ENCODE measurements around the gene RBM4B. TPM values are rescaled to one million over a fixed set of nuclear protein-coding genes. Genes with fewer than 3 reads are reported as not detected.

RBM4B gene
- total and polyA plus RNA-seq, 7 experiments from 2014 or later = 9.8 to 27.2 (median 19.7) TPM

- Mint-ChIP-seq H3K27me3 (peaks cover 30 to 59% (median 43%) of the 10 kb centered on the region in 5 donors), H3K36me3 (peaks cover 0 to 4% (median 0%) of the 10 kb centered on the region in 5 donors), H3K9me3 (peaks cover 0 to 3% (median 0%) of the 10 kb centered on the region in 11 donors), H3K4me1 (peaks cover 3 to 19% (median 15%) of the 10 kb centered on the region in 7 donors), H3K4me3 (no peak overlapping the region), H3K27ac (no peak overlapping the region)
- intact Hi-C loops (cut with micrococcal nuclease) = no loop called here
- peaks cover 0 to 13% of the 10 kb centered on the region in 2 donors for H3K27me3 ChIP-seq (ENCODE audit: control insufficient read depth in 2 of 2, insufficient read depth in 2 of 2, low read length in 2 of 2)
- H3K36me3 ChIP-seq (ENCODE audit: control insufficient read depth in 2 of 3, insufficient read depth in 3 of 3, low read length in 3 of 3) = no peaks in the 10 kb centered on the region
- H3K4me3 ChIP-seq (ENCODE audit: low read length) = no peak overlapping the region
- H3K9me3 ChIP-seq (ENCODE audit: control insufficient read depth in 2 of 3, low read length in 3 of 3) = no peaks in the 10 kb centered on the region
- CTCF ChIA-PET = no interaction called here
- no peak overlapping the region for H3K27ac ChIP-seq (ENCODE audit: low read depth, low read length)
- DNase-seq = no peak
- H3K4me1 ChIP-seq (ENCODE audit: control insufficient read depth in 2 of 2, insufficient read depth in 2 of 2, low read length in 2 of 2) = peaks cover 5 to 7% of the 10 kb centered on the region in 2 donors
- POLR2A ChIA-PET = no interaction called here
- no peak for ATAC-seq
Measured at GRCh38 chr11:66722745-66723651, 45.3 kb upstream of the RBM4B start.

- Mint-ChIP-seq H3K9me3 (peaks cover 0 to 3% (median 0%) of the 10 kb centered on the region in 11 donors), H3K36me3 (peaks cover 0 to 4% (median 0%) of the 10 kb centered on the region in 5 donors), H3K4me3 (no peak overlapping the region), H3K27ac (peak overlapping the region in 1 of 9 donors; percentile 36), H3K27me3 (peaks cover 27 to 62% (median 44%) of the 10 kb centered on the region in 5 donors), H3K4me1 (peaks cover 3 to 15% (median 11%) of the 10 kb centered on the region in 7 donors)
- intact Hi-C loops (cut with micrococcal nuclease) = no loop called here
- Histone ChIP-seq H3K4me3 (ENCODE audit: low read length) (no peak overlapping the region), H3K9me3 (ENCODE audit: control insufficient read depth in 2 of 3, low read length in 3 of 3) (no peaks in the 10 kb centered on the region), H3K27ac (ENCODE audit: low read depth, low read length) (no peak overlapping the region), H3K27me3 (ENCODE audit: control insufficient read depth in 2 of 2, insufficient read depth in 2 of 2, low read length in 2 of 2) (peaks cover 0 to 10% of the 10 kb centered on the region in 2 donors), H3K36me3 (ENCODE audit: control insufficient read depth in 2 of 3, insufficient read depth in 3 of 3, low read length in 3 of 3) (no peaks in the 10 kb centered on the region), H3K4me1 (ENCODE audit: control insufficient read depth in 2 of 2, insufficient read depth in 2 of 2, low read length in 2 of 2) (peaks cover 2% of the 10 kb centered on the region in 2 donors)
- ChIA-PET POLR2A (no interaction called here), CTCF (no interaction called here)
- DNase-seq = no peak
- ATAC-seq = no peak
Measured at GRCh38 chr11:66721939-66722338, 44.3 kb upstream of the RBM4B start.

- H3K4me1 Mint-ChIP-seq = peaks cover 0 to 10% (median 4%) of the 10 kb centered on the region in 7 donors
- no peaks in the 10 kb centered on the region for H3K9me3 ChIP-seq (ENCODE audit: control insufficient read depth in 2 of 3, low read length in 3 of 3)
- ATAC-seq (no peak), DNase-seq (no peak)
- peaks cover 18 to 61% (median 39%) of the 10 kb centered on the region in 5 donors for H3K27me3 Mint-ChIP-seq
- no peak overlapping the region for H3K4me3 ChIP-seq (ENCODE audit: low read length)
- H3K4me3 Mint-ChIP-seq = peak overlapping the region in 1 of 10 donors; percentile 25
- H3K36me3 Mint-ChIP-seq = no peaks in the 10 kb centered on the region
- H3K4me1 ChIP-seq (ENCODE audit: control insufficient read depth in 2 of 2, insufficient read depth in 2 of 2, low read length in 2 of 2) = no peaks in the 10 kb centered on the region
- H3K36me3 ChIP-seq (ENCODE audit: control insufficient read depth in 2 of 3, insufficient read depth in 3 of 3, low read length in 3 of 3) = no peaks in the 10 kb centered on the region
- ChIA-PET CTCF (no interaction called here), POLR2A (no interaction called here)
- H3K27ac ChIP-seq (ENCODE audit: low read depth, low read length) = no peak overlapping the region
- peaks cover 0 to 3% (median 0%) of the 10 kb centered on the region in 11 donors for H3K9me3 Mint-ChIP-seq
- intact Hi-C loops (cut with micrococcal nuclease) = no loop called here
- H3K27me3 ChIP-seq (ENCODE audit: control insufficient read depth in 2 of 2, insufficient read depth in 2 of 2, low read length in 2 of 2) = peaks cover 0 to under 1% of the 10 kb centered on the region in 2 donors
- peak overlapping the region in 2 of 9 donors; percentile 56 to 69 for H3K27ac Mint-ChIP-seq
Measured at GRCh38 chr11:66720899-66721470, 43.3 kb upstream of the RBM4B start.

GRCh38 chr11:66720223-66720898, 42.7 kb upstream of the RBM4B start:
- no peaks in the 10 kb centered on the region for H3K36me3 ChIP-seq (ENCODE audit: control insufficient read depth in 2 of 3, insufficient read depth in 3 of 3, low read length in 3 of 3)
- Mint-ChIP-seq H3K4me3 (peak overlapping the region in 1 of 10 donors; percentile 25), H3K27ac (peak overlapping the region in 4 of 9 donors; percentile 56 to 72 (median 64)), H3K36me3 (no peaks in the 10 kb centered on the region), H3K4me1 (peaks cover 0 to 10% (median 4%) of the 10 kb centered on the region in 7 donors), H3K27me3 (peaks cover 13 to 58% (median 36%) of the 10 kb centered on the region in 5 donors), H3K9me3 (peaks cover 0 to 2% (median 0%) of the 10 kb centered on the region in 11 donors)
- ChIA-PET CTCF (no interaction called here), POLR2A (interaction anchor here (0.5 kb wide), 1 partner anchor 28 kb away, joined by 3 read pairs; no protein-coding TSS in a partner anchor)
- intact Hi-C loops (cut with micrococcal nuclease) = no loop called here
- no peak overlapping the region for H3K4me3 ChIP-seq (ENCODE audit: low read length)
- no peaks in the 10 kb centered on the region for H3K27me3 ChIP-seq (ENCODE audit: control insufficient read depth in 2 of 2, insufficient read depth in 2 of 2, low read length in 2 of 2)
- DNase-seq = peak in 1 of 9 donors; percentile 43
- peak; percentile 48 for ATAC-seq
- no peaks in the 10 kb centered on the region for H3K9me3 ChIP-seq (ENCODE audit: control insufficient read depth in 2 of 3, low read length in 3 of 3)
- no peaks in the 10 kb centered on the region for H3K4me1 ChIP-seq (ENCODE audit: control insufficient read depth in 2 of 2, insufficient read depth in 2 of 2, low read length in 2 of 2)
- H3K27ac ChIP-seq (ENCODE audit: low read depth, low read length) = no peak overlapping the region

- no peaks in the 10 kb centered on the region for H3K4me1 ChIP-seq (ENCODE audit: control insufficient read depth in 2 of 2, insufficient read depth in 2 of 2, low read length in 2 of 2)
- intact Hi-C loops (cut with micrococcal nuclease) = no loop called here
- no peaks in the 10 kb centered on the region for H3K36me3 ChIP-seq (ENCODE audit: control insufficient read depth in 2 of 3, insufficient read depth in 3 of 3, low read length in 3 of 3)
- Mint-ChIP-seq H3K36me3 (no peaks in the 10 kb centered on the region), H3K4me3 (no peak overlapping the region), H3K4me1 (peaks cover 0 to 10% (median 4%) of the 10 kb centered on the region in 7 donors), H3K27ac (no peak overlapping the region), H3K27me3 (peaks cover 12 to 53% (median 33%) of the 10 kb centered on the region in 5 donors), H3K9me3 (peaks cover 0 to 2% (median 0%) of the 10 kb centered on the region in 11 donors)
- no peaks in the 10 kb centered on the region for H3K9me3 ChIP-seq (ENCODE audit: control insufficient read depth in 2 of 3, low read length in 3 of 3)
- H3K27me3 ChIP-seq (ENCODE audit: control insufficient read depth in 2 of 2, insufficient read depth in 2 of 2, low read length in 2 of 2) = no peaks in the 10 kb centered on the region
- ATAC-seq (no peak), DNase-seq (no peak)
- H3K4me3 ChIP-seq (ENCODE audit: low read length) = no peak overlapping the region
- H3K27ac ChIP-seq (ENCODE audit: low read depth, low read length) = no peak overlapping the region
- ChIA-PET POLR2A (no interaction called here), CTCF (interaction anchor here (0.6 kb wide), 1 partner anchor 107 kb away, joined by 3 read pairs; no protein-coding TSS in a partner anchor)
Measured at GRCh38 chr11:66719111-66719872, 41.6 kb upstream of the RBM4B start.

Measured in naive thymus-derived CD4-positive, alpha-beta T cell (primary cell).